HepG2 (cell line): ENCODE measurements around the gene MOGAT3. TPM values are rescaled to one million over a fixed set of nuclear protein-coding genes. Genes with fewer than 3 reads are reported as not detected.

Experiments
- BORCS8-MEF2B ChIP-seq: sonication (generic); formaldehyde crosslinking; IDR thresholded peaks from 2 replicates; pipeline ENCODE4 v1.8.0; 2022; ENCODE audit warnings: mild to moderate bottlenecking, missing genetic modification reagents
- ETS1 ChIP-seq: sonication (generic); formaldehyde crosslinking; IDR thresholded peaks from 2 replicates; pipeline ENCODE4 v1.4.0; 2020; ENCODE audit warnings: missing genetic modification reagents
- FOXO4 ChIP-seq: sonication (generic); formaldehyde crosslinking; conservative IDR thresholded peaks from 2 replicates; pipeline ENCODE4 v1.8.1; 2023; ENCODE audit warnings: missing genetic modification reagents
- HNF4G ChIP-seq, 2 experiments: sonication (generic) in 1 of 2; formaldehyde crosslinking in 1 of 2; IDR thresholded peaks; 2 replicates each; pipeline versions ENCODE4 v1.4.0 to v1.6.1; 2011 to 2020; ENCODE audit warnings: borderline replicate concordance in 2 of 2, low read depth in 2 of 2, mild to moderate bottlenecking in 2 of 2, low read length in 1 of 2, missing genetic modification reagents in 1 of 2, moderate library complexity in 1 of 2
- ISL2 ChIP-seq: sonication (generic); formaldehyde crosslinking; IDR thresholded peaks from 2 replicates; pipeline ENCODE4 v1.5.0; 2020; ENCODE audit warnings: missing genetic modification reagents
- ISX ChIP-seq: sonication (generic); formaldehyde crosslinking; conservative IDR thresholded peaks from 2 replicates; pipeline ENCODE4 v1.5.0; 2020; ENCODE audit warnings: missing genetic modification reagents
- JUND ChIP-seq: sonication (generic); formaldehyde crosslinking; IDR thresholded peaks from 2 replicates; pipeline ENCODE4 v1.8.0; 2022; ENCODE audit warnings: mild to moderate bottlenecking, missing genetic modification reagents
- SNAPC4 ChIP-seq: sonication (generic); formaldehyde crosslinking; IDR thresholded peaks from 2 replicates; pipeline ENCODE4 v1.4.0; 2020; ENCODE audit warnings: mild to moderate bottlenecking, missing genetic modification reagents
- TFE3 ChIP-seq: IDR thresholded peaks from 2 replicates; pipeline ENCODE4 v1.6.1; 2016
- XBP1 ChIP-seq: sonication (generic); formaldehyde crosslinking; IDR thresholded peaks from 2 replicates; pipeline ENCODE4 v1.5.0; 2020; ENCODE audit warnings: missing genetic modification reagents
- ZIK1 ChIP-seq: sonication (generic); formaldehyde crosslinking; IDR thresholded peaks from 2 replicates; pipeline ENCODE4 v1.5.0; 2020; ENCODE audit warnings: mild to moderate bottlenecking, low read depth, missing genetic modification reagents, borderline replicate concordance
- ZNF780A ChIP-seq: sonication (generic); formaldehyde crosslinking; IDR thresholded peaks from 2 replicates; pipeline ENCODE4 v1.8.0; 2022; ENCODE audit warnings: mild to moderate bottlenecking, missing genetic modification reagents, moderate library complexity
- polyA plus RNA-seq, 8 experiments: library from polyadenylated mRNA; depleted of rRNA in 3 of 8; stranded (reverse) in 7 of 8; unstranded in 1 of 8; fragments of >200 nt; fragmentation: Illumina TruSeq in 4 of 8; extraction: Trizol in 4 of 8; gene quantifications; 2 replicates each; pipeline versions ENCODE4 v1.2.1 to v1.2.3, GENCODE V29; 2011 to 2016; ENCODE audit warnings: low read depth in 4 of 8, missing spikeins in 1 of 8, mixed read lengths in 1 of 8; ENCODE audit not compliant: insufficient read depth in 1 of 8
- total RNA-seq, 5 experiments: library from RNA; depleted of rRNA; stranded (reverse); fragments of >200 nt; fragmentation: Illumina TruSeq; extraction: Trizol; gene quantifications; 2 replicates each; pipeline ENCODE4 v1.2.3, GENCODE V29; 2016; ENCODE audit warnings: low read depth in 1 of 5

Gene MOGAT3
- total and polyA plus RNA-seq, 2 of the 13 experiments (the other 11 are each of a cell fraction or from before 2014, with no cell fraction given) = 22.5 to 30.5 TPM

GRCh38 chr7:101217388-101218235 lies 16.8 kb upstream of the MOGAT3 start, which contains the start of the genes PLOD3 and ZNHIT1 (continued):
- TF ChIP-seq FOXO4 (CRISPR knock-in tag) (0 out of 2 replicates have a peak, but pooled peaks have one; percentile 6), ISX (CRISPR knock-in tag) (no peak), BORCS8-MEF2B (no peak), ETS1 (CRISPR knock-in tag) (0 out of 2 replicates have a peak, but pooled peaks have one; percentile 61), JUND (CRISPR knock-in tag) (no peak), XBP1 (CRISPR knock-in tag) (no peak), ISL2 (CRISPR knock-in tag) (no peak; the same call in 1 of the 2 replicates), ZIK1 (no peak; the same call in 1 of the 2 replicates), HNF4G (IDR thresholded peaks at IDR 0.05; ENCODE audit: borderline replicate concordance, low read depth, low read length) (peak; percentile 31; the same call in 1 of the 2 replicates), HNF4G (CRISPR knock-in tag; IDR thresholded peaks at IDR 0.05; ENCODE audit: borderline replicate concordance, low read depth) (peak; percentile 66; the same call in 1 of the 2 replicates), SNAPC4 (CRISPR knock-in tag) (no peak; the same call in 1 of the 2 replicates), ZNF780A (CRISPR knock-in tag) (no peak), TFE3 (no peak; the same call in none of the 2 replicates)
